ENCODE data around the gene CYTH2. TPM values are rescaled to one million over a fixed set of nuclear protein-coding genes. Genes with fewer than 3 reads are reported as not detected.
A peak's percentile ranks its signal among the peaks of the same experiment; 100 is the strongest.

CYTH2 gene
- total RNA-seq (ENCODE audit: low replicate concordance) = 115 and 139 TPM in 2 replicates
- long read RNA-seq, full-length matches to known transcripts = 52 of 72 reads
- long read RNA-seq, partial matches to known transcripts = 8 of 72 reads
- long read RNA-seq, other reads (novel, unspliced or antisense) = 12 of 72 reads

GRCh38 chr19:48469289-48469881, at the start of gene CYTH2:
TSS of gene CYTH2 (plus strand) at chr19:48469369. CDS start at chr19:48469508, 139 bp downstream.
- peak within 1 kb of the TSS; percentile 96 for H3K27ac Mint-ChIP-seq
- DNase-seq (ENCODE audit: extremely low spot score, unreplicated experiment) = peak; percentile 86
- no peaks in the 10 kb centered on the region for H3K9me3 Mint-ChIP-seq
- H3K36me3 Mint-ChIP-seq = peaks cover 10% of the 10 kb centered on the region
- H3K4me3 Mint-ChIP-seq = peak within 1 kb of the TSS; percentile 93
- no peaks in the 10 kb centered on the region for H3K27me3 Mint-ChIP-seq
- peaks cover 5% of the 10 kb centered on the region for H3K4me1 Mint-ChIP-seq (ENCODE audit: unreplicated experiment)
- TF ChIP-seq CTCF (conservative IDR thresholded peaks at IDR 0.05) = no peak

- no peak for TF ChIP-seq CTCF (conservative IDR thresholded peaks at IDR 0.05)
- peaks cover 17% of the 10 kb centered on the region for H3K4me1 Mint-ChIP-seq (ENCODE audit: unreplicated experiment)
- no peak overlapping the region for H3K27ac Mint-ChIP-seq
- H3K36me3 Mint-ChIP-seq = no peaks in the 10 kb centered on the region
- H3K4me3 Mint-ChIP-seq = no peak overlapping the region
- no peaks in the 10 kb centered on the region for H3K27me3 Mint-ChIP-seq
- H3K9me3 Mint-ChIP-seq = no peaks in the 10 kb centered on the region
- DNase-seq (ENCODE audit: extremely low spot score, unreplicated experiment) = no peak
Observed at GRCh38 chr19:48421548-48421947, 47.6 kb upstream of the CYTH2 start.

GRCh38 chr19:48424694-48425219, 44.4 kb upstream of the CYTH2 start:
- Mint-ChIP-seq H3K9me3 (no peaks in the 10 kb centered on the region), H3K4me3 (no peak overlapping the region), H3K27me3 (no peaks in the 10 kb centered on the region), H3K4me1 (ENCODE audit: unreplicated experiment) (peaks cover 6% of the 10 kb centered on the region), H3K36me3 (no peaks in the 10 kb centered on the region), H3K27ac (peak overlapping the region; percentile 69)
- TF ChIP-seq CTCF (conservative IDR thresholded peaks at IDR 0.05) = no peak
- DNase-seq (ENCODE audit: extremely low spot score, unreplicated experiment) = no peak

- Mint-ChIP-seq H3K27ac (no peak overlapping the region), H3K36me3 (no peaks in the 10 kb centered on the region), H3K9me3 (no peaks in the 10 kb centered on the region), H3K27me3 (no peaks in the 10 kb centered on the region), H3K4me3 (no peak overlapping the region), H3K4me1 (ENCODE audit: unreplicated experiment) (peaks cover 6% of the 10 kb centered on the region)
- DNase-seq (ENCODE audit: extremely low spot score, unreplicated experiment) = no peak
- TF ChIP-seq CTCF (conservative IDR thresholded peaks at IDR 0.05) = no peak
Observed at GRCh38 chr19:48428670-48429069, 40.5 kb upstream of the CYTH2 start.

GRCh38 chr19:48433337-48433736, 35.8 kb upstream of the CYTH2 start:
- Mint-ChIP-seq H3K9me3 (no peaks in the 10 kb centered on the region), H3K4me3 (no peak overlapping the region), H3K27me3 (no peaks in the 10 kb centered on the region), H3K27ac (no peak overlapping the region), H3K4me1 (ENCODE audit: unreplicated experiment) (peaks cover 18% of the 10 kb centered on the region), H3K36me3 (no peaks in the 10 kb centered on the region)
- TF ChIP-seq CTCF (conservative IDR thresholded peaks at IDR 0.05) = no peak
- no peak for DNase-seq (ENCODE audit: extremely low spot score, unreplicated experiment)

Data from type B pancreatic cell (in vitro differentiated cells).